ENCODE results near the gene NEDD9.

Gene NEDD9

GRCh38 chr6:11140056-11140455, 92.4 kb downstream of the NEDD9 start:
- Histone ChIP-seq H3K4me3 (ENCODE audit: low read length) (no peak overlapping the region), H3K36me3 (ENCODE audit: control insufficient read depth, low read length) (peaks cover 11% of the 10 kb centered on the region), H3K9me3 (ENCODE audit: control insufficient read depth, insufficient read depth, low read length) (no peaks in the 10 kb centered on the region), H3K4me2 (ENCODE audit: low read length) (no peak overlapping the region), H3K4me1 (ENCODE audit: control insufficient read depth, low read length) (peaks cover 8% of the 10 kb centered on the region; the same call in 1 of the 2 replicates), H3K27me3 (ENCODE audit: control insufficient read depth, low read length) (no peaks in the 10 kb centered on the region), H3K27ac (ENCODE audit: low read depth, low read length) (no peak overlapping the region), H3F3A (ENCODE audit: control insufficient read depth, insufficient read depth) (no peaks in the 10 kb centered on the region), H3K79me2 (ENCODE audit: control insufficient read depth, low read length) (no peaks in the 10 kb centered on the region), H4K20me1 (ENCODE audit: control insufficient read depth, insufficient read depth, low read depth, low read length) (0 out of 2 replicates have a peak, but pooled peaks cover 2% of the 10 kb centered on the region), H3K9me2 (replicated peaks; ENCODE audit: control insufficient read depth, low read length) (no peaks in the 10 kb centered on the region)
- TF ChIP-seq CTCF (IDR thresholded peaks at IDR 0.05; ENCODE audit: low read depth, low read length, poor library complexity, severe bottlenecking) (no peak), EZH2phosphoT487 (IDR thresholded peaks at IDR 0.05; ENCODE audit: borderline replicate concordance, low read length) (no peak)

- H3K4me1 ChIP-seq (ENCODE audit: control insufficient read depth, low read length) = peaks cover 14% of the 10 kb centered on the region
Measured at GRCh38 chr6:11139051-11139960, 93.2 kb downstream of the NEDD9 start.

GRCh38 chr6:11136809-11137208, 95.7 kb downstream of the NEDD9 start:
- H3K9me2 ChIP-seq (replicated peaks; ENCODE audit: control insufficient read depth, low read length) = no peaks in the 10 kb centered on the region
- no peak overlapping the region for H3K4me3 ChIP-seq (ENCODE audit: low read length)
- no peak overlapping the region for H3K27ac ChIP-seq (ENCODE audit: low read depth, low read length)
- no peak for TF ChIP-seq EZH2phosphoT487 (IDR thresholded peaks at IDR 0.05; ENCODE audit: borderline replicate concordance, low read length)
- TF ChIP-seq CTCF (IDR thresholded peaks at IDR 0.05; ENCODE audit: low read depth, low read length, poor library complexity, severe bottlenecking) = no peak
- H3K36me3 ChIP-seq (ENCODE audit: control insufficient read depth, low read length) = peaks cover 20% of the 10 kb centered on the region
- peaks cover 15% of the 10 kb centered on the region for H3K4me1 ChIP-seq (ENCODE audit: control insufficient read depth, low read length)
- H3K79me2 ChIP-seq (ENCODE audit: control insufficient read depth, low read length) = peaks cover 7% of the 10 kb centered on the region
- H3K27me3 ChIP-seq (ENCODE audit: control insufficient read depth, low read length) = no peaks in the 10 kb centered on the region
- H3F3A ChIP-seq (ENCODE audit: control insufficient read depth, insufficient read depth) = no peaks in the 10 kb centered on the region
- no peaks in the 10 kb centered on the region for H4K20me1 ChIP-seq (ENCODE audit: control insufficient read depth, insufficient read depth, low read depth, low read length)
- H3K9me3 ChIP-seq (ENCODE audit: control insufficient read depth, insufficient read depth, low read length) = no peaks in the 10 kb centered on the region
- H3K4me2 ChIP-seq (ENCODE audit: low read length) = no peak overlapping the region

More at GRCh38 chr6:11139051-11139960, 93.2 kb downstream of the NEDD9 start:
- no peak overlapping the region for H3K4me3 ChIP-seq (ENCODE audit: low read length)
- H3K27me3 ChIP-seq (ENCODE audit: control insufficient read depth, low read length) = no peaks in the 10 kb centered on the region
- no peaks in the 10 kb centered on the region for H3F3A ChIP-seq (ENCODE audit: control insufficient read depth, insufficient read depth)
- TF ChIP-seq CTCF (IDR thresholded peaks at IDR 0.05; ENCODE audit: low read depth, low read length, poor library complexity, severe bottlenecking) (no peak), EZH2phosphoT487 (IDR thresholded peaks at IDR 0.05; ENCODE audit: borderline replicate concordance, low read length) (no peak)
- peaks cover 19% of the 10 kb centered on the region for H3K36me3 ChIP-seq (ENCODE audit: control insufficient read depth, low read length)
- no peak overlapping the region for H3K4me2 ChIP-seq (ENCODE audit: low read length)
- no peaks in the 10 kb centered on the region for H3K9me2 ChIP-seq (replicated peaks; ENCODE audit: control insufficient read depth, low read length)
- H3K9me3 ChIP-seq (ENCODE audit: control insufficient read depth, insufficient read depth, low read length) = no peaks in the 10 kb centered on the region
- no peak overlapping the region for H3K27ac ChIP-seq (ENCODE audit: low read depth, low read length)
- no peaks in the 10 kb centered on the region for H3K79me2 ChIP-seq (ENCODE audit: control insufficient read depth, low read length)
- 0 out of 2 replicates have a peak, but pooled peaks cover 2% of the 10 kb centered on the region for H4K20me1 ChIP-seq (ENCODE audit: control insufficient read depth, insufficient read depth, low read depth, low read length)
